Measurements from ENCODE around the gene SLC25A12.

GRCh38 chr2:171745806-171746205, 148.2 kb downstream of the SLC25A12 start:
- TF ChIP-seq POLR2A (IDR thresholded peaks at IDR 0.05; ENCODE audit: low read length): no peak
- TF ChIP-seq GATA1 (IDR thresholded peaks at IDR 0.05; ENCODE audit: low read depth, low read length): no peak

Data from erythroblast (primary cell).